Measurements from ENCODE around the gene GABRG3.

The GABRG3 gene

DNA sequence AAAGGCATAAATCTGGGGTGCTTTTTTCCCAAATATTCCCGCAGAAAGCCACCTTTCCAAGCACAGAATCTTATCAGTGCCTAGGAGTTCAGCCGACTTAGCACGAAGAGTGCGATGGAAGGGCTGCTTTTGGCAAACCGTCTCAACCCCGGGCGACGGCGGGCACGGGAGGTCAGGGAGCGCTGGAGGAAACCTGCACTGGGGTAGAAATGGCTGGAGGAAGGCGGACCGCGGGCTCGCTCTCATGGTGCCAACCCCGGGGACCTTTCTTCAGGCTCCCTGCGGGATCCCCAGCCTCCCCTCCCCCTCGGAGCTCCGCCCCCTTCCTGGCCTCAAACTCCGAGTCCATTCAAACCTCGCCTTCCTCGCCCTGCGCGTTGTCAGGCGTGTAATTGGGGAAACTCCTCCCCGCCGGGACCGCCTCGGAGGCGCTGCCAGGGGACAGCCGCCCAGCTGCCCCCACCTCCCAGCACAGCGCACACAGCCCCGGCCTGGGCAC, at the start of gene GABRG3:
TSS of gene GABRG3 (plus strand) at position 470 of the 499 bp plus-strand sequence.
- DNase-seq = no peak

DNA sequence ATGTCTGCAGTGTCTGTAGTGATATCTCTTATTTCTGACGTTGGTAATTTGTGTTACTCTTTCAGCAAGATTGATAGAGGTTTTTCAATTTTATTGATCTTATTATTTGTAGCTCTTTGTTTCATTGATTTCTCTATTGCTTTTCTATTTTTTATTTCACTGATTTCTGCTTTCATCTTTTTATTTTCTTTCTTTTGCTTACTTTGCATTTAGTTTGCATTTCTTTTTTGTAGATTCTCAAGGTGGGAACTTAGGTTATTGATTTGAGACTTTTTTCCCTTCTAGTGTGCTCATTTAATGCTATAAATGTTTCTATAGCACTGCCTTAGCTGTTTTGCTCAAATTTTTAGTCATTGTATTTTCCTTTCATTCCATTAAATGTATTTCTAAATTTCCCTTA, 49.5 kb upstream of the GABRG3 start:
- DNase-seq = no peak

GRCh38 chr15:26926081-26926480, 44.9 kb upstream of the GABRG3 start:
- no peak for DNase-seq

DNA sequence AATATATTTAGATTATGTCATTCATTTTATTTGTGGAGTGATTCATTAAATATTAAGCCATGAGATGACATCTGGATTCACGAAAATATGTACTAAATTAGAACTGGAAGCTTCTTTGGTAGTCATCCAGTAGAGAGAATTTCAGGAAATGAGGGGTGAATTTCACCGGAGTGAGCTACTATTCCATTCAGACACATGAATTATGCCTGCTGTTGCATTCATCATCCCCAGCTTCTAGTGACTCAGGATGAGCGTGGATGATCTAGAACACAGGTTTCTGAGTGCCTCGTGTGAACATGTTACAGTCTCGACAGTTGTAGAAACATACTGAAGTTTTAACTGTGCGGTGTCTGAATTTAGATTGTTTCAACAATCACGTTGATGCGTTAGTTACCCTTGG, 42.9 kb upstream of the GABRG3 start:
- DNase-seq = no peak

GRCh38 chr15:26929588-26929987, 41.4 kb upstream of the GABRG3 start:
- no peak for DNase-seq

DNA sequence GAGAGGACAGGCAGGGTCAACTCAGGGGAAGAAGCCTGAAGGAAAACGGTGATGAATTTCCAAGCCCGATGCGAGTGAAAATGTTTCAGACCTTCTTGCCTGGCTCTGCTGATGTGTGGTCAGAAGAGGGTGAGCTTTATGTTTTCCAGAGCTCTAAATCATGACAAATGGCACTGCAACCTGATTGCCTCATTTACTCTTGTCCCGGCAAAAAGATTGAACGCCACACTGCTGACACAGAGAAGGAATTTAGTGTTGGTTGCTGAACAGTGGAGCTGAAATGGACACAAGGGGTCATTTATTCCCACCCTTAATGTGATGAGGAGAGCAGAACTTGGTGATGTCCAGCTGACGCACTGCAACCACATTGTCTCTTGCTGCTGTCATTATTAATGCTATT, 36.1 kb upstream of the GABRG3 start:
- no peak for DNase-seq

GRCh38 chr15:26935322-26935721, 35.7 kb upstream of the GABRG3 start:
- DNase-seq = no peak

DNA sequence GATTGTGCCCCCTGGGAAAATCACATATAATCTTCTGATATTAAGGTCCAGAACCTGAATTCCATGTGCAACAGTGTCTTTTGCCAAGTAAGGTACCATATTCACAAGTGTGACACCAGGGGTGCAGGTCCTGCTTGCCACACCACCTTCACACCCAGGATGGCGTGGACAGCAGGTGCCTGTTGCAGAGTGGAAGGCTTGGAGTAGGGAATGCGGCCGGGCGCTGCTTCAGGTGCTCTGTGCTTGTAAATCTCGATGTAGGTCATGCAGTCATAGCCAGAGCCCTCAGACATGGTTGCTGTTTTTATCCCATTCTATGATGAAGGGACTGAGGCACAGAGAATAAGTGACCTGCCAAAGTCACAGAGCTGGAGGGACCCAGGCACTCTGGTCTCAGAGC, 34.5 kb upstream of the GABRG3 start:
- no peak for DNase-seq

DNA sequence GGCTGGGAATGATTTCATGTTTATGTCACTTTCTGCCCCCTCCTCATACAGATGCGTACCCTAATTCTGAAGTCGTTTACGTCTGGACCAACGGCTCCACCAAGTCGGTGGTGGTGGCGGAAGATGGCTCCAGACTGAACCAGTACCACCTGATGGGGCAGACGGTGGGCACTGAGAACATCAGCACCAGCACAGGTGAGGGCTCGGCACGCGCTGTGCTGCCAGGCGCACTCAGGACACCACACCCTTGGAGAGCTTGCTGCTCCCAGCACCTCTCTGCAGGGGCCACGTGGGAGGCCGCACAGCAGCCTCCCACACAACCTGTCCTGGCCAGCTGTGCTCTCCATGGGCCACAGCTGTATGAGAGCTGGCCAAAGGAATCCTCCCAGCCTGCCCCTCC, 33.8 kb upstream of the GABRG3 start:
- no peak for DNase-seq

DNA sequence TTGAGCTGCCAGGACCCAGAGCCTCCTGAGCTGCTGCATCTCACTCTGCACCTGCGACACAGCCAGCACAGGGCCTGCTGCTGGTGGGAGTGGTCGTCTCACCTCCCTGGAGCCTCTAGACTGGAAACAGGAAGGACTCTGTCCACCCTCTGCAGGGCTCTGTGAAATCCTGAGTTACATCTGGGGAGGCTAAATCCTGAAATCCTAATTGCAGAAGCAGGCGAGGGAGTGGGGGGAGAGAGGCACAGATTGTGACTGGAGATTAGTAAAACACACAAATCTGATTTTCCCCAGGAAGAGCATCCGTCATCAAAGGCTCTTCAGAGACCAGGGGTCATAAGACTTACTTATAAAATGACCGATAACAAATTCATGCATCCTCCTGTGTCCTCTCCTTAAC, 31.6 kb upstream of the GABRG3 start:
- no peak for DNase-seq

- DNase-seq = no peak
These were observed 29.5 kb upstream of the GABRG3 start for GRCh38 chr15:26941489-26941888.

- no peak for DNase-seq
These were observed 27.1 kb upstream of the GABRG3 start for GRCh38 chr15:26943866-26944265.

DNA sequence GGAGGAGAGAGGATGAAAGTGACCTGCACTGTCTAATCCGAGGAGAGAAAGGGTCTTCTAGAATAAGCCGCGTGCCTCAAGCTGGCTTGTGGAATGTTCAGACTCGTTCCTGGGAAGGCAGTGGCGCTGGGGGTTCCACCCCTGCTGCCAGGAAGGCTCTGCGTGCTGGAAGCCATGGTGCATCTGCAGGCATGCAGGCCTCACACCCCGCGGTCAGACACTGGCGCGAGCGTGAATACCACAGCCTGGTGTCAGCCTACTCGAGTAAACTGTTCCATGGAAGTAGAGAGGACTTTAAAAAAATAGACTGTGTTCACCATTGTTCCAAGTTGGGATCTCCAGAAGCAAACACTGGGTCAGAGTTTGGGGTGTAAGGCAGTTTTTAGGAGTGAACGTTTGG, 25.9 kb upstream of the GABRG3 start:
- DNase-seq = no peak

DNA sequence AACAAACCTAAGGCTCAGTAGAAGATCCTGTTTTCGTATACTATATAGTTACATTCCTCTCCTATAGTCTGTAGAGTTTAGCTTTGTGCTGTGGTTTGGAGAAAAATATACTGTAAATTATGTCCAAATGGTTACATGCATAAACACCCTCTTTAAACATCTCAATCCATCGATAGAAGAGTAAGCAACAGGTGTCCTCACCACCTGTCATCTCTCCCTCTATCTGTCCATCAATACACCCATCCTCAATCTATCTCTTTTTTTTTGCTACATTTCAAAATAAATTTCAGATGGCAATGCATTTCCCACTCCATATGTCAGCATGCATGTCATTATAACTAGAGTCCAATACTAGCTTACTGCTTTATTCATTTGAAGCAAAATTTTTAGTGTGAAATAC, 21.0 kb upstream of the GABRG3 start:
- DNase-seq = no peak

DNA sequence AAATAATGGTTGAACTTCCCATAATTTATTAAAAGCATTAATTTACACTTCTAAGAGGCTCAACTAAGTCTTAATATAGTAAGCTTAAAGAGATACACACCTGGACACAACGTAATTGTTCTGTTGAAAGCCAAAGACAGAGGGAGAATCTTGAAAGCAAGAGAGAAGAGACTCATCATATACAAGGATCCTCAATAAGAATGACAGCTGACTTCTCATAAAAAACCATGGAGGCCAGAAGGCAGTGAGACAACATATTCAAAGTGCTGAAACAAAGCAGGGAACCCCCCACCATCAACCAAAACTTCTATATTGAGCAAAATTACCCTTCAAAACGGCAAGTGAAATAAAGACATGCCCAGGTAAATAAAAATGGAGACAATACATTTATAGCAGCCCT, 16.6 kb upstream of the GABRG3 start:
- DNase-seq = peak; percentile 1

DNA sequence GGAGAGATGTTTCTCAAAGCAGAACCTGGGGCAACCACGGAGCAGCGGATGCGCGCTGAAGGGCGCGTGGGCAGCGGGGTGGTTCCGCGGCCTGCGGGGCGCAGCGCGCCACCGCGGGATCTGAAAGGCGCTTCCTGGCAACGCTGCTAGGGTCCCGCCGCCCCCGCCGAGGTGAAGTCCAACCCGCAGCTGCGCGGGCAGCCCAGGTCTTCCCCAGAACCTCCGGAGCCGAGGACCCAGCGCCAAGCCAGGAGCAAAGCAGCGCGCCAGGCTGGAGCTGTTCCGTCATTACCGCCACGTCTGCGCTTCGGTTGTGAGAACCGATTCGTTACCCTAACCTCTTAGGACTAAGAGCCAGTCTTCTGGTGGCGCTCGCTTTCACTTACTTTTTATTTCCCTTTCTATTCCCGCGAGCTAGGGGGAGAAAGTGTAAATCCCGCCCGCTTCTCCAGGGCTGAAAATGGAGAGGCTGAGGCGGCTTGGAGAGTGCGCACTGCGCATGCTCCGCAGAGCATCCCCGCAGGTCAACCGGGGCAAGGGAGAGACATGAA, 3.2 kb upstream of the GABRG3 start:
- DNase-seq = no peak

DNA sequence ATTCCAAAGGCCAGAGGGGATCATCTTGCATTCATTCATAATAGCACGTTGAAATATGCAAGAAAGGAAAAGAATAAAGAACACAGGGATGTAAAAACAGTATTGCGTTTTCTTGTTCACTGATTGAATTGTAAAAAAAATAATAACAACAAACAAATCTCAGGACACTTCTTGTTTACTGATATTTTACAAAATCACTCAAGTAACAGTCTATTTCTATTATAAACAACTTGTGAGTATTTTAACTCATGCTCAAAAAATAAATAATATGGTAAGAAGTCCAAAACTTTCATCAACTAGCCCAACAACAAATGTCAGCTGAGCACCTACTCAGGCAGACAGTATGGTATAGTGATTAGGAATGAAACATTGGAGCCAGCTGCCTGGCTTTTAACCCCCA, 2.2 kb upstream of the GABRG3 start:
- no peak for DNase-seq

DNA sequence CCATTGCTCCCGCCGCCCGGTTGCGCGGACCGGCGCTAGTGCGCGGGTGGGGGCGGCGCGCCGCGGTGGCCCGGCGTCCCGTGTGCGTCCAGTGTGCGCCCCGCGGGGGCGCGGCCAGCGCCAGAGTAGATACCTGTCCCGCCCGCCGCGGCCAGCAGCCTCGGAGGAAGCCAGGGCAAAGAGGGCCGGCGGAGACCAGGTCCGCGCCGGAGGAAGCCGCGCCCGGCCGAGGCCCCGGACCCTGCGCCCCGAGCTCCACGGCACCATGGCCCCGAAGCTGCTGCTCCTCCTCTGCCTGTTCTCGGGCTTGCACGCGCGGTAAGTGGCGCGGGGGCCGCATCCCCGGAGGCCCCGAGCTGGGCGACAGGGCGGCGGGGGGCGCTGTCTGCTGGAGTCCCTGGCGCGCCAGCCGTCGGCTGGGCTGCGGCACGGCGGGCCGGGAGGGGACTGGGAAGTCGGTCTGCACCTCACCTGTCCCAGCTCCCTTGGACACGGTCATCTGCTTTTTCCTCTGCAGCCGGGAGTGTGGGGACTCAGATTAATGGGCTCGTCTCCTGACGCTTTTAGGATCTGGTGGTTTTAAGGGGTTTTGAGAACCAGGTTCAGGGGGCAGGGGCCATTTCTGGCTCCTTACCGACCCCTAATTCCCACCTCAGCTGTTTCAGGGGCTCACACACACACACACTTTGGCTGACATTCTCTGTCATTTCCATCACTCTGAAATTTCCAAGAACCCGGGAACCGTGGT, 464 bp downstream of the GABRG3 start:
- no peak for DNase-seq

- DNase-seq = no peak
These were observed 1.7 kb downstream of the GABRG3 start for GRCh38 chr15:26972636-26973035.

GRCh38 chr15:26974120-26974780, 3.3 kb downstream of the GABRG3 start:
- peak; percentile 70 for DNase-seq

- DNase-seq = no peak
These were observed 10.5 kb downstream of the GABRG3 start for GRCh38 chr15:26981492-26981891.

DNA sequence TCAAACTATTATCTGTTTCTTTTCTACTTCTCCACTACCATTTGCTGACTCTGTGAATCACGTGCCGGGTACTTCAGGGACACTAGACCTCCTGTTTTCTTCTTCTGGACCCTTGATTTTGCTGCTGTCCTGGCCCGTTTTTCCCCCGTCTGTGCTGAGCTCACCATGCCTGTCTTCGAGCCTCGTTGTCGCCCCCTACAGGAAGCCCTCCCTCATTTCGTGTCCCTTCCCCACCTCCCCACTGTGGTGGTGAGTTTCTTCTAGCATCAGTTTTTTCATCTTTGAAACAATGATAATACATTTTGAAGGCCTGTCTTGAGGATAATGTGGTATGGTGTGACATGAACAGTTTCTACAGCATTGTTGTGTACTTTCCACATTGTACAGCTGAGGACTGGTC, 12.8 kb downstream of the GABRG3 start:
- peak; percentile 12 for DNase-seq

DNA sequence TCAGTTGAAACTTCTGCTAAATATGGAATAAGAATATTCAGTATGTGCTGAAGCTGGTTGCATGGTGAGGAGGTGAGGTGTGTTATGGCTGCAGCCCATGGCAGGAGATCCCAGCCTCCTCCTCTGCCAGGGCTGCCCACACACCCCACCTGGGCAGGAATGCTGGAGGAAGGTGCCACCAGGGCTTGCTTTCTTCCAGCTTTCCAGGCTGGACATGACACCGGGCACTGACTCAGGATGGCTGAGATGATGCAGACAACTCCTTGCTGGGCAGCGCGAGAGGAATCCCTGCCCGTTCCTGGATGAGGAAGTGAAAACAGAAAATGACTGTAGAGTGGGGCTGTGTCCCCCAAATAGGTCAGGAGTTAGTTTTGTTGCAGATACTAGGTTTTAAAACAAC, 14.1 kb downstream of the GABRG3 start:
- DNase-seq = no peak

DNA sequence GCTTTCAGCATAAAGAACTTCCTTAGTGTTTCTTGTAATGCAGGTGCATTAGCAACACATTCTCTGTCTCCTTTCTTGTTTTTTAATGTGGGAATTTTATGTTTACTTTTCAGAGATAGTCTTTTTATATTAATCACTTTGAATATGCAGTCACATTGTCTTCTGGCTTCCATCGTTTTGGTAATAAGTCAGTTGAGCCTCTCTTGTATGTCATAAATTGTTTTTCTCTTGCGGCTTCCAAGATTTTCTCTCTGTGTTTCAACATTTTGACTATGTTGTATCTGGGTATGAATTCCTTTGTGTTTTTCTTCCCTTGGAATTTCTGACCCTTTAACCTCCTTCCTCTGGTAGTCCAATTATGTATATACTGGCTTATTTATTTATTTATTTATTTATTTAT, 25.3 kb downstream of the GABRG3 start:
- DNase-seq = no peak

Data from OCI-M1 (cell line).